ENCODE measurements around the gene RAET1E.
"Not testable (repeated sequence)": the region's sequence is repeated elsewhere in the genome, so short reads cannot be mapped to it uniquely, and the experiment has no call there.

Gene RAET1E

DNA sequence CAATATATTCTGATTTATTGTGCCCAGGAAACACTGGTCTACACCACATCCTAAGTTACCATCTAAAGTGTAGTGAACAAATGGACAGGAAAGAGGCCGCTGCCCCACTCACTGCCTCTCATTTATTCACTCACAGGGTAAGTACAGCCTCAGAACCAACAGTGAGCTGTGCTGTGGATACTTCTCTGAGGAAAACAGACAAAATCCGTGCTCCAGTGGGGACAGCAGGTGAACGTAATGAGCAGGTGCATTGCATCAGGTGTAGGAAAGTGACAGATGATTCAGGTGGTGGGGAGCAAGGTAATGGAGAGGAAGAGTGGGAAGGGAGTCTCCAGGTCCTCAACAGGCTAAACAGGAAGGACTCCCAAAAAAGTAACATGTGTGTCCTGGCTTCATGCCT lies 35.5 kb upstream of the RAET1E start:
- no peak overlapping the region for H3K27ac ChIP-seq
- TF ChIP-seq CTCF (conservative IDR thresholded peaks at IDR 0.05), result no peak

GRCh38 chr6:149933036-149933435 lies 35.1 kb upstream of the RAET1E start:
- H3K27ac ChIP-seq, result no peak overlapping the region
- TF ChIP-seq CTCF (conservative IDR thresholded peaks at IDR 0.05), result no peak

- TF ChIP-seq CTCF (conservative IDR thresholded peaks at IDR 0.05), result no peak
- H3K27ac ChIP-seq, result no peak overlapping the region
These were observed 33.6 kb upstream of the RAET1E start for GRCh38 chr6:149931501-149931900.

GRCh38 chr6:149929422-149929821 lies 31.5 kb upstream of the RAET1E start:
- H3K27ac ChIP-seq, result no peak overlapping the region
- TF ChIP-seq CTCF (conservative IDR thresholded peaks at IDR 0.05), result peak; percentile 29

- not testable (repeated sequence) for H3K27ac ChIP-seq
These were observed 29.1 kb upstream of the RAET1E start for GRCh38 chr6:149927025-149927424.

GRCh38 chr6:149925974-149926777 lies 28.3 kb upstream of the RAET1E start:
- peak overlapping the region; percentile 50; the same call in 1 of the 2 replicates for H3K27ac ChIP-seq
- peak; percentile 91 for TF ChIP-seq CTCF (conservative IDR thresholded peaks at IDR 0.05)

- peak overlapping the region; percentile 50; the same call in 1 of the 2 replicates for H3K27ac ChIP-seq
These were observed 27.5 kb upstream of the RAET1E start for GRCh38 chr6:149925253-149925973.

More at GRCh38 chr6:149925253-149925973, 27.5 kb upstream of the RAET1E start:
- no peak for TF ChIP-seq CTCF (conservative IDR thresholded peaks at IDR 0.05)

Measured in VCaP (cell line).